ENCODE measurements around the gene HS3ST5.

The HS3ST5 gene

DNA sequence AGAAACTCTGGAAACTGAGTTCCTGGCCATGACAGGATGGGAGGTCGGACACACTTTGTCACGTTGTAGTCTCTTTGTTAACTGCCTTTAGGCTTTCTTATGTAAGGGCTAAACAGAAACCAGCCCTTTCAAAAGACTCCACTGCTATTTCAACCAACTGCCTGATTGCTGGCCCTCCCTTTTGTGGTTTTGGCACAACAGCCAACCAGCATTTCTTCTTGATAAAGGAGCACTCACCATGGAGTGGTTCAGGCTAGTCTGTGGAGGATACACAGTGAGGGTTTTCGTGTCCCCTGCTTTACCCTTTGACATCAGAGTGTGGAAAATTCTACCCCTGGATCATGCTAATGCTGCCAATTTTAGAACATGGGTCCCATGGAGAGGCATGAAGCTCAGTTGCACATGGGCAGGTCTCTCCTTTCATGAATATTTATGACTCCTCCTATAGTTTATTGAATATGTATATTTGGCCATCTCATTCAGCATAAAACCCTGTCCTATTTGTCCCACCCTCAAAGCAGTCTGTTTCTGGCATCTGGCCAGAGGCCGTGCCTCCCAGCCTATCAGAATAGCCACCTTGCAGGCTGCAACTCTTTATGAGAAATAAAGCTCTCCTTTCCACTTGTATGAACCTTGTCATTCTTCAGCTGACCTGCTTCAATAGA is 148.3 kb downstream of the HS3ST5 start:
- no peak for DNase-seq (ENCODE audit: low read depth)

DNA sequence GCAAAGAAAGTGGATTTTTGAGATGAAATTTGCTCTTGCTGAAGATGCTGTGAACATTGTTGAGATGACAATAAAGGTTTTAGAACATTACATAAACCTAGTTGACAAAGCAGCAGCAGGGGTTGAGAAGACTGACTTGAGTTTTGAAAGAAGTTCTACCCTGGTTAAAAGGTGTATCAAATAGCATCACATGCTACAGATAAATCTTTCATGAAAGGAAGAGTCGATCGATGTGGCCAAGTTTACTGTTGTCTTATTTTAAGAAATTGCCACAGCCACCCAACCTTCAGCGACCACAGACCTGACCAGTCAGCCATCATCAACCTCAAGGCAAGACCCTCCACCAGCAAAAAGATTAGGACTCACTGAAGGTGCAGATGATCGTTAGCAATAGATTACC is 155.3 kb downstream of the HS3ST5 start:
- DNase-seq (ENCODE audit: low read depth) = no peak

DNA sequence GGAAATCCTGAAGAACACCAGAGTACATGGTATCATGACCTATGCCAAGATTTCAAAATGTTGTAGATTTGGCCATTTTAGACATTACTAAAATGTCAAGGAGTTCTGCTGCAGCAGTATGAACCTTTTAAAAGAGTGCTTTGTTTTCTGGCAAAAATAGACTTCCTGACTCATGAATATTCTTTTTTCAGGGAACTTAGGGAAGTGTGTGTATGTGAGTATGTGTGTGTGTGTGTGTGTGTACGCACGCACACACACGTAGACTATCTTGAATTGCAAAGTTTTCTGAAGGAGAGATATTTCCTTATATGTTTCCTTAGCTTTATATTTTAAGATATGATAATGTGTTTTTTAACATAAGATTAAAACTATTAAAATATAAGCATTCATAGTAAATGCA is 161.2 kb downstream of the HS3ST5 start:
- DNase-seq (ENCODE audit: low read depth) = no peak

DNA sequence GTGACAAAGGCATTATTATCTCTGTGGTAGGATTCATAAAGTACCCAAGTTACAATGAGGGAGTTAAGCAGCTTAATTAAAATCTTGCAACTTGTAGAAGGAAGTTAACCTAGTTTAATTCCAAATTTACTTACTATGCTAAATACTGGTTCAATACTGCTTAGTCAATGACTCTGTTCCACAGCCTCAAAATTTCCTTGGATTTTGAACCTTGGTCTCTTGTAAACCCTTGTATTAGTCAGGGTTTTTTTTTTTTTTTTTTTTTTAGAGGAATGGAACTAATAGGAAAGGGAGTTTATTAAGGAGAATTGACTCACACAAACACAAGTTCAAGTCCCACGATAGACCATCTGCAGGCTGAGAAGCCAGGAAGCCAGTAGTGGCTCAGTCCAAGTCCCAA is 163.4 kb downstream of the HS3ST5 start:
- no peak for DNase-seq (ENCODE audit: low read depth)

DNA sequence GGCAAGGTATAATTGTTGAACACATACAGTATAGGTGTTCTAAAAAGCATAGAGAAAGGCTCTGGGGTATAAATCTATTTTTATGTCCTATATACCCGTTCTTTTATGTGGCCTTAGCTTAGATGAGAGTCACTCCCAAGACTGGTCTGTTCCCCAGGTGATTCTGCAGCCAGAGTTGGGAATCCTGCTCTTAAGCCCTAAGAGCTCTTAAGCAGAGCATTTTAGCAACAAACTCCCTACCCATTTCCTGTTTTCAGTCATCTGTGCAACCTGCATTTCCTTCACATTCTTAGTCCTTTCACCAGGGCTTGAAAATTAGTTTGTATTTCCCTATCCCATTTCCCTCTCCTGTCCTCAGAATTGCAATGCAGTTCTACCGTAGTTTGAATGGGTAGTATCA is 166.1 kb downstream of the HS3ST5 start:
- DNase-seq (ENCODE audit: low read depth) = no peak

DNA sequence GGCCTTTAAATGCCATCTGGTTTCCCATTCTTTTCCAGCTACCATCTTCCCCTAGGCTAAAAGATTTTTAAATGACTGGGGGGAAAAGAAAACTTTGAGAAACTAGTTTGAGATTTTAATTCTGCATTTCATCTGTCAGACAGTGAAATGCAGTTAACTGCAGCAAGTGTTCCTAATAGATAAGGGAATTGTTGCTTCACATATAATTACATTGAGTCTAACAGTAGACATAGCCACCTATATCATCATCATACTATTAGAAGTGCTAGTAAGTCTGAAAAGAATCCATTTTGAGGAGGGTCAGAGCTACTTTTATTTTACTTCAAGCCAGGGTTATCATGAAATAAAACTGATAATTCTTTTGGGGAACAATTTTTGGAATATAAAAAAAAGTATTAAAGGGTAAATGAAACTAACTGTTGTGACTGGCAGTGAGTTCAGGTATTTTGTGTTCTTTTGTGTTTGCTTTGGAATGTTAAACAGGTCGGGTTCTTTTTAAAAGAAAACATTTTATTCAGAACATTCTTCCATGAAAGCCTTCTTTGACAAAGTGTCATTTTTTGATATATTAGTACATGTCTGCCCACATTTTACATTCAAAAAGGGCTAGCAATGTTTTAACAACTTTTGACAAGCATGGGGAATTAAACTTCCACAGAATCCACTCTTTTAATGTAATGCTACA is 170.1 kb downstream of the HS3ST5 start:
- no peak for DNase-seq (ENCODE audit: low read depth)

DNA sequence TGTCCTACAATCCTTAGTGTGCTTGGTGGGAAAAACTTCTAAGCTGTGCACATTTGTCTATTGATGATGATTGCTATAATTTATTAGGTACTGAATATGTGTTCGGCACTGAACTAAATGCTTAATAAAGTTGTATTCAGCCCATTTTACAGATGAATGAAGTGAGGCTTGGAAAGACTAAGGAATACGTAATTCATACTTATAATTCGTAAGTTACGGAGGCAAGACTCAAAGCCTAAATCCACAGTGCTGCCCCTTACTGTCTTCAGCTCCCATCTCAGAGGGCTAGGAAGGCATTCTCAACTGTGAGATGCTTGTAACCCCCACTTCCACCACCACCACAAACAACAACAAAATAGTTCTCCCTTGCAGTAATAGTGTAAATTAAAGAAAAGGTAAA is 171.3 kb downstream of the HS3ST5 start:
- DNase-seq (ENCODE audit: low read depth) = no peak

- DNase-seq (ENCODE audit: low read depth) = no peak
These were observed 171.8 kb downstream of the HS3ST5 start for GRCh38 chr6:114170958-114171387.

GRCh38 chr6:114170372-114170771 is 172.5 kb downstream of the HS3ST5 start:
- no peak for DNase-seq (ENCODE audit: low read depth)

DNA sequence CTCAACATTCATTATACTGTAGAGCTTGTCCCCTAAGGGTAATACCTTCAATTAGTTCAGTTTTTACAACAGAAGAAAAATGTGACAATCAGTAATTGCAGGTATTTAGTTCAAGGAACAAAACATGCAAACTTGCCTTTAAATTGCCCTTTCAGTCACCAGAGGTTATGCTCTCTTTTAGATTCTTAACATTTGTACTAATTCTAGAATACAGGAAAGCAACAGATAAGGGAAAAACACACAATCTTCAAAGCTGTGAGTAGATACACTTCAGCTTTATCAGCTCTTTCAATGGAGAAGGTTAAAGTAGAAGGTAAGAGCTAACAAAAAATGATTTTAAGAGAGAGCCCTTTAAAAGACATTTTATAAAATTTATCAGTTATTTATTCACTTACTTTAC is 173.1 kb downstream of the HS3ST5 start:
- no peak for DNase-seq (ENCODE audit: low read depth)

GRCh38 chr6:114167583-114168576 is 174.9 kb downstream of the HS3ST5 start:
- DNase-seq (ENCODE audit: low read depth) = no peak

GRCh38 chr6:114164207-114164606 is 178.6 kb downstream of the HS3ST5 start:
- DNase-seq (ENCODE audit: low read depth) = no peak

- DNase-seq (ENCODE audit: low read depth) = no peak
These were observed 180.0 kb downstream of the HS3ST5 start for GRCh38 chr6:114162691-114163347.

- DNase-seq (ENCODE audit: low read depth) = no peak
These were observed 181.9 kb downstream of the HS3ST5 start for GRCh38 chr6:114160881-114161280.

DNA sequence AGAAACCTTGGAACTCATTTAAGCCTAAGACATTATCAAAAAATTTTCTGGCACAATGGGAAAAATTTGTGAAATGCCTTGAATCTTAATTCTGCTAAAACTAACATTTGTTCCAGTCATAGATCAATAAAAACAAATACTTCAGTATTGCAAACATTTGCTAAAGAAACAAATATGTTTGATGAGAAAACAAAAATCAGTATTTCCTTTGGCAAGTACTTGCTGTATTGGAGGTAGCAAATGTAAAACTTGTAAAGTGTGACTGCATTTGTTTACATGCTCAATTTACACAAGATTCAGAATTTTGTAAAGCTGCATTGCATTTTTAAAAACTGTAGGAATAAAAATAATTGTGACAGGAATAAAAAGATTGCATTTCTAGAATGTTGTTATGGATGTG is 183.1 kb downstream of the HS3ST5 start:
- no peak for DNase-seq (ENCODE audit: low read depth)

DNA sequence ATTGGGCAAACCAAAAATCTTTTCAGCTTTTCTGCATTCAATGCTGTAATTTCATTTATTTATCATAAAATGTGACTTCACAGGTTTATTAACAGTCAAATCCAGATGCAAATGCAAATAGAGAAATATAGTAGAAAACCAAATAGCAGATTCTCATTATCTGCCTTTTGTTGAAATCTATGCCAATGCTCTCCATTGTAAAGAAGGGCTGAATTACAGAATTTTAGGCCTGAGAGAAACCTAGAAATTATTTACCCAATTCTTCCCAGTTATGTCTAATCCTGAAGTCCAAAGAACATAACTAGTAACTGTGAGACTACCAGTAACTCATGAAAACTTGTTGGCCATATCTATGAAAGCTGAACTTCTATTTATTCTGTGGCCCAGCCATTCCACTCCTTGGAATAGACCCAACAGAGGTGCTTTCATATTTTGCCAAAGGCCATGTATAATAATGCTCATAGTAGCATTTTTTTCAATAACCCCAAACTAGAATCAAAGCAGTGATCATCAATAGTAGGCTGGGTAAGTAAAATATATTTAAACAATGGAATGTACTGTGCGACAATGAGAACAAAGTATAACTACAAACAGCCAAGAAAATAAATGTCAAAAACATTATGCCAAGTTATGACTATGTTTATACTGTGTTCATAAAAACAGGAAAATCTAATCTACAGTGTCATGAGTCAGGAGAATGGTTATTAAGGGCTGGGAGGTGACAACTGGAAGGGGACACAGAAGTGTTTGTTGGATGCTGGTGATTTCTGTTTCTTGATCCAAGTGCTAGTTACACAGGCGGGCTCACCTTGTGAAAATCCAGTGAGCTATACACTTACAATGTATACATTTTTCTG is 183.8 kb downstream of the HS3ST5 start:
- no peak for DNase-seq (ENCODE audit: low read depth)

- DNase-seq (ENCODE audit: low read depth) = no peak
These were observed 184.4 kb downstream of the HS3ST5 start for GRCh38 chr6:114158411-114158810.

GRCh38 chr6:114157848-114158247 is 185.0 kb downstream of the HS3ST5 start:
- no peak for DNase-seq (ENCODE audit: low read depth)

GRCh38 chr6:114155763-114156162 is 187.1 kb downstream of the HS3ST5 start:
- DNase-seq (ENCODE audit: low read depth) = no peak

DNA sequence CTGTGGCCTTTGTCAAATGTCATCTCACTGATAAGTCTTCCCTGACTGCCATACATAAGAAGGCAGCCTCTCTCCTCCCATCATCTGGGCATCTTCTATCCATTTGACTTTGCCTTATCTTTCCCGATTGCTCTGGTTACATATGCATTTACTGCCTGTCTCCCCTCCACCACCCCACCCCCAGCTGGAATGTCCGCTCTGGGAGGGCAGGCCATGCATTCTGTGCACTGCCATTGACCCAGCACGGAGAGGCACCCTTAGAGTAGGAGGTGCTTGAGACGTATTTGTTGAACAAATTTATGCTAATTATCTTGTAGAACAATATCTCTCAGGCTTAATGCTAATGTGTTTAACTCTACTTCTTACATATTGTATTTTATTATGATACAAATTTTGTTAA is 188.0 kb downstream of the HS3ST5 start:
- DNase-seq (ENCODE audit: low read depth) = no peak

DNA sequence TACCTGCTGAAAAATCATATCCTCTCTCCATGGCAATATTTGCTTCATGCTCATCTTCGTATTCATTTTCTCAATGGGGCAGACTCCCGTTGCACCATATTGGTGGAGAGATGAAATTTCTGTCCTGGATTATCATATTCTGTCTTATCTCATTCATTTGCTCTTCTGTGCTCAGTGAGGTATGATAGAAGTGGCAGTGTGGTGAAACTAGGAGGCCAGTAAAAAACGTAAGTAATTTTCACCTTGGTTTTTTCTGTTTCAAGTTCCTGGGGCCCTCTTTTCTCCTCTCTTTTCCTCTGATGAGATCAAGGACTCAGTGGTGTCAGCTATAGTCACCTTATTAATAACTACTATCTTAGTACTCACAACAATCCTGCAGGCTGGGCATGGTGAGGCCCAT is 189.4 kb downstream of the HS3ST5 start:
- no peak for DNase-seq (ENCODE audit: low read depth)
